IMR-90 (cell line): ENCODE results near the gene TIMM10.

Source experiments
- MAZ ChIP-seq: IDR thresholded peaks from 2 replicates; pipeline ENCODE4 v1.6.1; 2012; ENCODE audit warnings: low read depth, mild to moderate bottlenecking, low read length, improper control_type of control experiment, moderate library complexity, borderline replicate concordance
- POLR2A ChIP-seq: IDR thresholded peaks from 2 replicates; pipeline ENCODE4 v1.6.1; 2012; ENCODE audit warnings: mild to moderate bottlenecking, low read depth, low read length
- RFX5 ChIP-seq: IDR thresholded peaks from 2 replicates; pipeline ENCODE4 v1.8.0; 2012; ENCODE audit warnings: low read depth, mild to moderate bottlenecking, low read length, moderate library complexity
- TF ChIP-seq, protein P1 (sequence below): conservative IDR thresholded peaks from 2 replicates; pipeline ENCODE4 v1.5.1; 2012; ENCODE audit warnings: mild to moderate bottlenecking, low read depth, low read length, improper control_type of control experiment

DNA sequence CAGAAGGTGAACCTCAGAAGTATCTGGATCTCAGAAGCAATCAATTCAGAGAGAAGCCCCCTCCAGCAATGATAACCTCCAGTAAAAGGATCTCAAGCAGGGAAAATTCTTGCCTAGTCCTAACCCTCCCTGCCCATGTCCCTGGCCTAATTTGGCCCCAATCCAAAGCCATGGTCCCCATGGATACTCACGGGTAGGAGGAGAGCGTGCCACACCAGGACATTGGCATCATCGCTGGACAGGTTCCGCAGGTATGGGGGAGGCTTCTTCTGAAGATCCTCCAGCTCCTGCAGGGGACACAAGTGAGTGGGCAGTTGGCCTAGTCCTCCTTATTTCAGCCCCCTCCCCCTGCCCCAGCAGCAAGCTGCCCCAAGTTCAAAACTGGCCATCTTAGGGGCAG is 29.6 kb upstream of the TIMM10 start:
- TF ChIP-seq, protein P1, sequence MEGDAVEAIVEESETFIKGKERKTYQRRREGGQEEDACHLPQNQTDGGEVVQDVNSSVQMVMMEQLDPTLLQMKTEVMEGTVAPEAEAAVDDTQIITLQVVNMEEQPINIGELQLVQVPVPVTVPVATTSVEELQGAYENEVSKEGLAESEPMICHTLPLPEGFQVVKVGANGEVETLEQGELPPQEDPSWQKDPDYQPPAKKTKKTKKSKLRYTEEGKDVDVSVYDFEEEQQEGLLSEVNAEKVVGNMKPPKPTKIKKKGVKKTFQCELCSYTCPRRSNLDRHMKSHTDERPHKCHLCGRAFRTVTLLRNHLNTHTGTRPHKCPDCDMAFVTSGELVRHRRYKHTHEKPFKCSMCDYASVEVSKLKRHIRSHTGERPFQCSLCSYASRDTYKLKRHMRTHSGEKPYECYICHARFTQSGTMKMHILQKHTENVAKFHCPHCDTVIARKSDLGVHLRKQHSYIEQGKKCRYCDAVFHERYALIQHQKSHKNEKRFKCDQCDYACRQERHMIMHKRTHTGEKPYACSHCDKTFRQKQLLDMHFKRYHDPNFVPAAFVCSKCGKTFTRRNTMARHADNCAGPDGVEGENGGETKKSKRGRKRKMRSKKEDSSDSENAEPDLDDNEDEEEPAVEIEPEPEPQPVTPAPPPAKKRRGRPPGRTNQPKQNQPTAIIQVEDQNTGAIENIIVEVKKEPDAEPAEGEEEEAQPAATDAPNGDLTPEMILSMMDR = no peak
- TF ChIP-seq RFX5 = no peak
- TF ChIP-seq POLR2A = no peak
- TF ChIP-seq MAZ = no peak
